HepG2 (cell line): ENCODE results near the gene PLK5. TPM values are rescaled to one million over a fixed set of nuclear protein-coding genes. Genes with fewer than 3 reads are reported as not detected.

Experiments used
- ATRX ChIP-seq: sonication (generic); formaldehyde crosslinking; IDR thresholded peaks from 2 replicates; pipeline ENCODE4 v1.4.0; 2020; ENCODE audit warnings: missing genetic modification reagents, borderline replicate concordance
- CAMTA2 ChIP-seq: sonication (generic); formaldehyde crosslinking; IDR thresholded peaks from 2 replicates; pipeline ENCODE4 v1.4.0; 2020; ENCODE audit warnings: mild to moderate bottlenecking, missing genetic modification reagents, borderline replicate concordance
- ELF3 ChIP-seq: IDR thresholded peaks from 2 replicates; pipeline ENCODE4 v1.6.1; 2016; ENCODE audit warnings: missing genetic modification reagents, missing compliant biosample characterization
- MAZ ChIP-seq, 2 experiments: sonication (generic) in 1 of 2; formaldehyde crosslinking in 1 of 2; IDR thresholded peaks; 2 replicates each; pipeline versions ENCODE4 v1.5.0 to v1.6.1; 2012 to 2020; ENCODE audit warnings: low read depth in 2 of 2, mild to moderate bottlenecking in 2 of 2, borderline replicate concordance in 1 of 2, improper control_type of control experiment in 1 of 2, low read length in 1 of 2, missing genetic modification reagents in 1 of 2, moderate library complexity in 1 of 2
- MEIS2 ChIP-seq: sonication (generic); formaldehyde crosslinking; IDR thresholded peaks from 2 replicates; pipeline ENCODE4 v1.9.0; 2021; ENCODE audit warnings: mild to moderate bottlenecking, missing genetic modification reagents
- MLX ChIP-seq: IDR thresholded peaks from 2 replicates; pipeline ENCODE4 v1.6.1; 2016
- PCBP1 ChIP-seq: fragments of 200-400 bp; formaldehyde crosslinking; IDR thresholded peaks from 2 replicates; pipeline ENCODE4 v1.6.1; 2017; ENCODE audit warnings: mild to moderate bottlenecking, low read depth, low read length, borderline replicate concordance
- POGK ChIP-seq: sonication (generic); formaldehyde crosslinking; conservative IDR thresholded peaks from 2 replicates; pipeline ENCODE4 v1.8.0; 2022; ENCODE audit warnings: mild to moderate bottlenecking, moderate library complexity, missing genetic modification reagents
- POGZ ChIP-seq: sonication (generic); formaldehyde crosslinking; IDR thresholded peaks from 2 replicates; pipeline ENCODE4 v1.4.0; 2020; ENCODE audit warnings: mild to moderate bottlenecking, missing genetic modification reagents
- PRPF4 ChIP-seq: fragments of 200-400 bp; formaldehyde crosslinking; IDR thresholded peaks from 2 replicates; pipeline ENCODE4 v1.6.1; 2016; ENCODE audit warnings: low read length, low read depth; ENCODE audit not compliant: poor library complexity, severe bottlenecking
- RNF2 ChIP-seq: fragments of 450-650 bp; conservative IDR thresholded peaks from 2 replicates; pipeline ENCODE4 v1.6.1; 2016; ENCODE audit warnings: low read depth
- SOX5 ChIP-seq: IDR thresholded peaks from 2 replicates; pipeline ENCODE4 v1.6.1; 2016; ENCODE audit warnings: borderline replicate concordance
- ZBTB34 ChIP-seq: sonication (generic); formaldehyde crosslinking; IDR thresholded peaks from 2 replicates; pipeline ENCODE4 v1.8.0; 2022; ENCODE audit warnings: mild to moderate bottlenecking, missing genetic modification reagents
- ZBTB7A ChIP-seq: sonication (generic); formaldehyde crosslinking; IDR thresholded peaks from 2 replicates; pipeline ENCODE4 v1.8.0; 2022; ENCODE audit warnings: mild to moderate bottlenecking, missing genetic modification reagents
- ZFP90 ChIP-seq: sonication (generic); formaldehyde crosslinking; IDR thresholded peaks from 2 replicates; pipeline ENCODE4 v1.8.0; 2022; ENCODE audit warnings: missing genetic modification reagents, mild to moderate bottlenecking, inconsistent platforms, borderline replicate concordance
- ZNF331 ChIP-seq: sonication (generic); formaldehyde crosslinking; IDR thresholded peaks from 2 replicates; pipeline ENCODE4 v1.4.0; 2020; ENCODE audit warnings: missing genetic modification reagents
- ZNF501 ChIP-seq: sonication (generic); formaldehyde crosslinking; IDR thresholded peaks from 2 replicates; pipeline ENCODE4 v1.5.1; 2020; ENCODE audit warnings: mild to moderate bottlenecking, moderate library complexity, missing genetic modification reagents
- ZNF567 ChIP-seq: sonication (generic); formaldehyde crosslinking; IDR thresholded peaks from 2 replicates; pipeline ENCODE4 v1.8.1; 2023; ENCODE audit warnings: mild to moderate bottlenecking, missing genetic modification reagents, borderline replicate concordance
- ZNF609 ChIP-seq: sonication (generic); formaldehyde crosslinking; IDR thresholded peaks from 2 replicates; pipeline ENCODE4 v1.4.0; 2020; ENCODE audit warnings: mild to moderate bottlenecking, missing genetic modification reagents, borderline replicate concordance
- ZNF629 ChIP-seq: sonication (generic); formaldehyde crosslinking; conservative IDR thresholded peaks from 2 replicates; pipeline ENCODE4 v1.5.0; 2020; ENCODE audit warnings: missing genetic modification reagents
- polyA plus RNA-seq, 8 experiments: library from polyadenylated mRNA; depleted of rRNA in 3 of 8; stranded (reverse) in 7 of 8; unstranded in 1 of 8; fragments of >200 nt; fragmentation: Illumina TruSeq in 4 of 8; extraction: Trizol in 4 of 8; gene quantifications; 2 replicates each; pipeline versions ENCODE4 v1.2.1 to v1.2.3, GENCODE V29; 2011 to 2016; ENCODE audit warnings: low read depth in 4 of 8, missing spikeins in 1 of 8, mixed read lengths in 1 of 8; ENCODE audit not compliant: insufficient read depth in 1 of 8
- total RNA-seq, 5 experiments: library from RNA; depleted of rRNA; stranded (reverse); fragments of >200 nt; fragmentation: Illumina TruSeq; extraction: Trizol; gene quantifications; 2 replicates each; pipeline ENCODE4 v1.2.3, GENCODE V29; 2016; ENCODE audit warnings: low read depth in 1 of 5

PLK5 gene
- total and polyA plus RNA-seq, 2 of the 13 experiments (the other 11 are each of a cell fraction or from before 2014, with no cell fraction given): not detected

- peak; percentile 13; the same call in 1 of the 2 replicates for TF ChIP-seq POGZ (CRISPR knock-in tag)
- no peak; the same call in 1 of the 2 replicates for TF ChIP-seq SOX5
- peak; percentile 79; the same call in 1 of the 2 replicates for TF ChIP-seq MEIS2 (CRISPR knock-in tag)
- no peak for TF ChIP-seq ZNF567 (CRISPR knock-in tag)
- TF ChIP-seq PRPF4: no peak
- TF ChIP-seq MAZ (IDR thresholded peaks at IDR 0.05; ENCODE audit: borderline replicate concordance, low read depth, low read length): no peak; the same call in 1 of the 2 replicates
- peak; percentile 58; the same call in 1 of the 2 replicates for TF ChIP-seq MAZ (CRISPR knock-in tag; IDR thresholded peaks at IDR 0.05; ENCODE audit: low read depth)
- TF ChIP-seq ATRX (CRISPR knock-in tag): no peak
- peak; percentile 99 for TF ChIP-seq ZNF629
- TF ChIP-seq ZBTB34 (CRISPR knock-in tag): peak; percentile 65; the same call in 1 of the 2 replicates
- no peak for TF ChIP-seq MLX (CRISPR knock-in tag)
- peak; percentile 56; the same call in 1 of the 2 replicates for TF ChIP-seq PCBP1
- peak; percentile 65; the same call in 1 of the 2 replicates for TF ChIP-seq POGK (CRISPR knock-in tag)
- TF ChIP-seq ZNF501 (CRISPR knock-in tag): 0 out of 2 replicates have a peak, but pooled peaks have one; percentile 9
- peak; percentile 47; the same call in 1 of the 2 replicates for TF ChIP-seq CAMTA2 (CRISPR knock-in tag)
- TF ChIP-seq ZNF609 (CRISPR knock-in tag): no peak
- TF ChIP-seq ELF3 (CRISPR knock-in tag): peak; percentile 53; the same call in 1 of the 2 replicates
- peak; percentile 77; the same call in 1 of the 2 replicates for TF ChIP-seq ZFP90 (CRISPR knock-in tag)
- TF ChIP-seq RNF2: peak; percentile 86
- TF ChIP-seq ZNF331 (CRISPR knock-in tag): peak; percentile 28; the same call in 1 of the 2 replicates
- peak; percentile 42; the same call in 1 of the 2 replicates for TF ChIP-seq ZBTB7A
These were observed 32.6 kb upstream of the PLK5 start, which contains the start of gene REEP6 (continued) for GRCh38 chr19:1491114-1491848.
